Activated CD8-positive, alpha-beta memory T cell treated with anti-CD3 and anti-CD28 coated beads for 24 hours (primary cell): ENCODE measurements around the gene XYLT2.
"Not testable (repeated sequence)": the region's sequence is repeated elsewhere in the genome, so short reads cannot be mapped to it uniquely, and the experiment has no call there.

Experiments
- DNase-seq: peaks from one replicate; pipeline ENCODE4 v3.0.0-alpha.2; 2020

The XYLT2 gene

GRCh38 chr17:50322271-50322670, 23.7 kb upstream of the XYLT2 start:
- no peak for DNase-seq

DNA sequence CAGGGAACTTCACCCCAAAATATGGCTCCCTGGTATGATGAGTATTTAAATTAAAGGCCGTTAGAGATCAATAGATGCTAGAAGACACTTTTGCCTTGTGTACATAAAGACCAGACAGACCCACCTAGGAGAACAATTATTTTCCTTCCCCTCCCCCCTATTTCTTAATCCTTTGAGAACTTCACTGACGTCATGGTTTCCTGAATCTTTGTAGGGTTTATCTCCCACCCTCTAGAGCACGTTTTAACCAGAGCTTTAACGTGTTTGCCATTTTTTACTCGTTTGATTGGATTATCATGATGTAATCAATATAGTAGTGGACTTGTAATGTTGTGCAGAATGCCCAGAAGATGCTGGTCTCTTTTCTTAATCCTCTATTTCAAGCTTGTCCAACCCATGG, 22.9 kb upstream of the XYLT2 start:
- DNase-seq = no peak

- DNase-seq = no peak
Measured at GRCh38 chr17:50325906-50326305, 20.0 kb upstream of the XYLT2 start.

GRCh38 chr17:50326831-50327364, 19.0 kb upstream of the XYLT2 start:
- no peak for DNase-seq

GRCh38 chr17:50328363-50329325, 17.3 kb upstream of the XYLT2 start:
- no peak for DNase-seq

DNA sequence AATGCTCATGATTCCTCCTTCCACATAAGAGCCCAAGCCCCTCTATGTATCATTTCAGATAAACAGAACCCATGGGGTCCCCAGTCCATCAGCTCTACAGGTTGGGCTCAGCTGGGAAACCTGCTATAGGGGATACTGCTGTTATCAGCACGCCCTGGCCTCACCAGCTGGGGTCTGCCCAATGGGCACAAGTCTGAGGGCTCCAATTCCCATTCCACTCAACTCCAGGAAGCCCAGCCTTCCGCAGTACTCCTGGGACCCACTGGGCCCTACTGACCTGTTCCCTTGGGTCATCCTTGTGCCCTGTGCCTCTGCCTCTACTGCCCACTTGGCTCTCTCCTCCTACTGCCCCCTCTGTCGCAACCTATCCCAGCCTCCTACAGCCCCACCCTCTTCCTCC, 16.2 kb upstream of the XYLT2 start:
- no peak for DNase-seq

GRCh38 chr17:50330151-50330775, 15.7 kb upstream of the XYLT2 start:
- DNase-seq = no peak

- no peak for DNase-seq
Measured at GRCh38 chr17:50331085-50331791, 14.7 kb upstream of the XYLT2 start.

GRCh38 chr17:50332196-50332595, 13.7 kb upstream of the XYLT2 start:
- no peak for DNase-seq

- DNase-seq = not testable (repeated sequence)
Measured at GRCh38 chr17:50333291-50334057, 12.5 kb upstream of the XYLT2 start.

DNA sequence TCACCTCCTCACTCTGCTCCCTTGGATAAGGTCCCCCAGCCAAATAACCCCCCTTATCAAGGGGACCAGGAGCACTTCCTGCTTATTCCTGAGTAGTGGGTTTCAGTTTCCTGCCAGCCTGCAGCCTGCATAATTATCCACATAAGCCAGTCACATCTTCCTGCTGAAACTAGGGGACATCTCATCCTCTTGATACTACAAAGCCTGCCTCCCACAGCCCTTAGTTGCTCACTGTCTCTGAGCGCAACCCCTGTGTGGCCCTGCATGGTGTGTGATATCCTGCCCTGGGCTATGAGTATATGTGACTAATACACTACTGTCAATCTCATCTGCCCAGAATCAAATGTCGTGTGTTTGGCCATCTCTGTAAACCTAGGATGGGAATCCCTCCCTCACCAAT, 8.0 kb upstream of the XYLT2 start:
- no peak for DNase-seq

- DNase-seq = no peak
Measured at GRCh38 chr17:50338645-50339044, 7.3 kb upstream of the XYLT2 start.

DNA sequence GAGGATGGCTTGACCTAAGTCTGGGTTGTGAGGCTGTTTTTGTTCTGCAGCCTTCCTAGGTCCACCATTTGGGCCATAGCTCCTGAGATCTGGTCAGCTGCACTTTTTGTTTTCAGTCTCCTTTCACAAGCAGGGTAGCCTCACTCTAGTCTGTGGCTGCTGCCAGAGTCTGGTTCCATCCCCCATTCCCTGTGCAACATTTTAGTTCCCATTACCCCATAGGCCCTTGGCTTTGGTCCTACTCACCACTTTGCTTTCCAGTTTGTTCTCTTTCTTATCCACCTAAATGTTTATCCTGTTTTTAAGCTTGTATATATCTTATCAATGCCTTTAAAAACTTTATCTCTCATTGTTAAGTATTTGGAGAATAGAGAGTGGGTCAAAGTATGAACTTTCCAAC, 6.5 kb upstream of the XYLT2 start:
- no peak for DNase-seq

- peak; percentile 68 for DNase-seq
Measured at GRCh38 chr17:50344731-50345365, 1.1 kb upstream of the XYLT2 start.

DNA sequence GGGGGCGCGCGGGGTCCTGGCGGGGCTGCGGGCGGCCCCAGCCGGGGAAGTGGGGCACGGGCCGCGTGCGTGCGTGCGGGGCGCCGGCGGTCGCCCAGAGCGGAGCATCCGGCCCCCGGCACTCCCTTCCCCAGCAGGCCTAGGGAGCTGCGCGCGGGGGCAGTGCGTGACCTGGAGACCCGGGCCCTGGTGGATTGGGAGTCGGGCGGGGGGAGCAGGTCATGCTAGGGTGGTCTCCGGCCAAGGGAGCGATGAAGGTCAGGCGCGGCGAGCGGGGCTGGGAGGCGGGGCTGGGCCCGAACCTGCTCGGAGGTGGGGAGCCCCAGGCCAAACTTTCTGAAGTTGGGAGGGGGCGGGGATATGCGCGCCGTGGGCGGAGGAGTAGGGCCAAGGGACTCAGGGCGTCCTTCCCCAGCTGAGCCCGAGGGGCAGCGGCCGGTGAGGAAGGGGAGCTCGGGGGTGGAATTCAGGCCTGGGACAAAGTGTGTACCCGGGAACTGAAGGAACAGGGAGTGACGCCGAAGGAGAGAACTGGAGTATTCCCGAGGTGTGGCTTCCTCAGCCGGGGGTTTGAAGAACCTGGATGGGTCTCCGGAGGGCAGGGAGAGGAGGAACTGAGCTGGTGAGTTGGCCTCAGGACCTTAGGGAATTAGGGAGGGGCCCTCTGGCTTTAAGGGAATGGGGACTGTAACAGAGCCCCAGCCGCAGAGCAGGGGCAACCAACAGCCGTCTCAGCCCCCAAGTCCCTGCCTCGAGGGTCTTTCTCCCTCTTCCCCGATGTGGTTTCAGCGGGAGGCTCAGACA, 589 bp downstream of the XYLT2 start:
- DNase-seq = no peak

- DNase-seq = no peak
Measured at GRCh38 chr17:50347117-50347893, 1.4 kb downstream of the XYLT2 start.

- DNase-seq = no peak
Measured at GRCh38 chr17:50347894-50348291, 2.0 kb downstream of the XYLT2 start.

- no peak for DNase-seq
Measured at GRCh38 chr17:50348522-50349242, 2.8 kb downstream of the XYLT2 start.

DNA sequence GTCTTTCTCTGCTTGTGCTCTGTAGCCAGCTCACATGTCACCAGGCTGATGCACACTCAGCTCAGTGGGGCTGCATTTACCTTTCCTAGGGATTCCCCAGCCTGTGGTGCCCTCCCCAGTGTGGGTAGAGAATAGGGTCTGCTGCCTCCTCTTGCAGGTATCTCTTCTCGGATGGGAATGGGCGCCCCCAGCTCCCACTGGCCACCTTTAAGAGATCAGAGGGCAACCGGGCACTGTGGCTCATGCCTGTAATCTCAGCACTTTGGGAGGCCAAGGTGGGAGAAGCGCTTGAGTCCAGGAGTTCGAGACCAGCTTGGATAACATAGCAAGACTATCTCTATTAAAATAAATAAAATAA, 3.3 kb downstream of the XYLT2 start:
- DNase-seq = no peak

DNA sequence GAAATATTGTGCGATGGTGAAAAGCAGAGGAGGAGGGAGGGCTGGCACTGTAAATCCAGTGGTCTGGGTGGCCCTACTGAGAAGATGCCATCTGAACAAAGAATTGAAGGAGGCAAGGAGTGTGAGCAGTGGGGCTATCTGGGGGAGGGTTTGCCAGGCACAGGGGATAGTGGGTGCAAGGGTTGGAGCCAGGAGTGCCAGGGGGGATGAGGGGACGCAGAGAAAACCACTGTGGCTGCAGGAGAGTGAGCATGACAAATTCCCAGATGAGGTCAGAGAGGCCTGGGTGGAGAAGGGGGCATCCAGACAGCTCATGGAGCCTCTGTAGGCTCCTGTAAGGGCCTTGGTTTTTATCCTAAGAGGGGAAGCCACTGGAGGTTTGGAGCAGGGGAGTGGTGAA, 4.8 kb downstream of the XYLT2 start:
- peak; percentile 41 for DNase-seq
